PC-9 (cell line): ENCODE results near the gene MYL6B.

Experiments
- EZH2 ChIP-seq: fragments of 200-600 bp; sonication (generic); IDR thresholded peaks from 2 replicates; pipeline ENCODE4 v1.8.0; 2017; ENCODE audit warnings: antibody characterized with exemption, low read depth
- TF ChIP-seq, protein P1 (sequence below): fragments of 200-600 bp; sonication (generic); conservative IDR thresholded peaks from 2 replicates; pipeline ENCODE4 v1.6.1; 2017; ENCODE audit warnings: mixed run types, antibody characterized with exemption, mild to moderate bottlenecking, moderate library complexity

DNA sequence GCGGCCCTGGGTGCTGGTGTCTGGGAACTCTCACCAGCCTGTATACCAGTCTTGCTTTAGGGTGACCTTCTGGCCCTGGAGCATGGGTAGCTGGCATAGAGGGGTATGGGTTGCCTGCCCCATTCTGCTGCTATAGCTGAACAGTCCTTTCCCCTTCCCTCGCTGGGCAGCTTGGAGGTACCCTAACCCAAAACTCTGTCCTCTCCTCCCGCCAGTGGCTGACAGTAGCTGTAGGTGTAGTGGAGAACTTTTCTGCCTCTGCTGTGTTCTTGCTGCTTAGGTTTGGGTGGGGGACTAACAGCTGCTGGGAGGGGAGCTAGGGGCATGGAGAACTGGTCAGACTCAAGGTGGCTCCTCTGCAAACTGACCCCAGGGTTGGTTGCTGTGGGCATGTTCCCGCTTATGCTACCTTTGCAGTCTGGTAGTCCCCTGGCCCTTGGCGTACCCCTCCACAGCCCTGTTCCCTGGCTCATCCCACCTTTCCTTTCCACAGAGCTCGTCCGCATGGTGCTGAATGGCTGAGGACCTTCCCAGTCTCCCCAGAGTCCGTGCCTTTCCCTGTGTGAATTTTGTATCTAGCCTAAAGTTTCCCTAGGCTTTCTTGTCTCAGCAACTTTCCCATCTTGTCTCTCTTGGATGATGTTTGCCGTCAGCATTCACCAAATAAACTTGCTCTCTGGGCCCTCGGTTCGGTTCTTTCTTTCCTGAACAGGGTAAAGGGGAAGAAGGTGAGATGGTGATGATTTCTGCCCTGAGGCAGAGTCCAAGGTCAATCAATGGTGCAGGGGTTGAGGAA, 8.7 kb downstream of the MYL6B start:
- no peak for TF ChIP-seq EZH2
- TF ChIP-seq, protein P1, sequence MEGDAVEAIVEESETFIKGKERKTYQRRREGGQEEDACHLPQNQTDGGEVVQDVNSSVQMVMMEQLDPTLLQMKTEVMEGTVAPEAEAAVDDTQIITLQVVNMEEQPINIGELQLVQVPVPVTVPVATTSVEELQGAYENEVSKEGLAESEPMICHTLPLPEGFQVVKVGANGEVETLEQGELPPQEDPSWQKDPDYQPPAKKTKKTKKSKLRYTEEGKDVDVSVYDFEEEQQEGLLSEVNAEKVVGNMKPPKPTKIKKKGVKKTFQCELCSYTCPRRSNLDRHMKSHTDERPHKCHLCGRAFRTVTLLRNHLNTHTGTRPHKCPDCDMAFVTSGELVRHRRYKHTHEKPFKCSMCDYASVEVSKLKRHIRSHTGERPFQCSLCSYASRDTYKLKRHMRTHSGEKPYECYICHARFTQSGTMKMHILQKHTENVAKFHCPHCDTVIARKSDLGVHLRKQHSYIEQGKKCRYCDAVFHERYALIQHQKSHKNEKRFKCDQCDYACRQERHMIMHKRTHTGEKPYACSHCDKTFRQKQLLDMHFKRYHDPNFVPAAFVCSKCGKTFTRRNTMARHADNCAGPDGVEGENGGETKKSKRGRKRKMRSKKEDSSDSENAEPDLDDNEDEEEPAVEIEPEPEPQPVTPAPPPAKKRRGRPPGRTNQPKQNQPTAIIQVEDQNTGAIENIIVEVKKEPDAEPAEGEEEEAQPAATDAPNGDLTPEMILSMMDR, result no peak
